Panc1 (cell line): Measurements from ENCODE around the gene HYDIN. TPM values are rescaled to one million over a fixed set of nuclear protein-coding genes. Genes with fewer than 3 reads are reported as not detected.

Experiments used
- ATAC-seq: fragments of 200-7000 bp; cut with Tn5 transposase; 2 replicates; pipeline ENCODE4 v1.9.1; 2020; ENCODE audit warnings: mild to moderate bottlenecking, moderate library complexity
- BruUV-seq: library from RNA; stranded (reverse); fragments of 400-500 nt; replicated peaks from 2 replicates; lab custom pipeline; 2021; lab: Mats Ljungman, UMichigan
- CTCF ChIA-PET: fragments of 300-600 bp; sonication (Branson Sonifier 250); formaldehyde crosslinking; loops from one replicate; lab custom pipeline; 2022; ENCODE audit warnings: antibody characterized with exemption; lab: Charles Lee
- POLR2A ChIA-PET: fragments of 300-600 bp; sonication (Branson Sonifier 250); formaldehyde crosslinking; loops from one replicate; lab custom pipeline; 2022; ENCODE audit warnings: antibody characterized with exemption; lab: Charles Lee
- DNase-seq: peaks from one replicate; pipeline ENCODE4 v3.0.0-alpha.2; 2010; ENCODE audit warnings: low read depth, low spot score
- H3K27ac ChIP-seq: 2 replicates; pipeline ENCODE4 v1.5.1; 2011; ENCODE audit warnings: mild to moderate bottlenecking, low read length, inconsistent platforms
- H3K27me3 ChIP-seq: fragments of 200-500 bp; sonication (Bioruptor generic); 2 replicates; pipeline ENCODE4 v1.6.0; 2014; ENCODE audit warnings: low read length, inconsistent platforms; ENCODE audit not compliant: control insufficient read depth, insufficient read depth
- H3K36me3 ChIP-seq: fragments of 200-500 bp; sonication (Bioruptor generic); 2 replicates; pipeline ENCODE4 v1.5.1; 2014; ENCODE audit warnings: inconsistent platforms, mild to moderate bottlenecking, low read length, moderate library complexity; ENCODE audit not compliant: control insufficient read depth, insufficient read depth
- H3K4me1 ChIP-seq: 2 replicates; pipeline ENCODE4 v1.5.1; 2011; ENCODE audit warnings: inconsistent platforms, mild to moderate bottlenecking, low read length, moderate library complexity; ENCODE audit not compliant: control insufficient read depth, insufficient read depth
- H3K4me3 ChIP-seq, 2 experiments: 2 replicates each; pipeline ENCODE4 v1.5.1; 2011 to 2012; ENCODE audit warnings: low read depth in 2 of 2, low read length in 2 of 2, mild to moderate bottlenecking in 2 of 2, inconsistent platforms in 1 of 2, moderate library complexity in 1 of 2
- H3K9me3 ChIP-seq: fragments of 200-500 bp; sonication (Bioruptor generic); 2 replicates; pipeline ENCODE4 v1.5.1; 2014; ENCODE audit warnings: low read depth, mild to moderate bottlenecking, inconsistent platforms, low read length, moderate library complexity; ENCODE audit not compliant: control insufficient read depth, insufficient read depth
- CTCF ChIP-seq: fragments of 450-650 bp; IDR thresholded peaks from 2 replicates; pipeline ENCODE4 v1.5.1; 2017; ENCODE audit warnings: mild to moderate bottlenecking
- POLR2AphosphoS5 ChIP-seq: IDR thresholded peaks from 2 replicates; pipeline ENCODE4 v1.6.1; 2012; ENCODE audit warnings: mild to moderate bottlenecking, low read depth, low read length, moderate library complexity
- REST ChIP-seq, 2 experiments: IDR thresholded peaks; 2 replicates each; pipeline ENCODE4 v1.6.1; 2011 to 2012; ENCODE audit warnings: low read depth in 2 of 2, control low read depth in 1 of 2, low read length in 1 of 2, mild to moderate bottlenecking in 1 of 2, moderate library complexity in 1 of 2; ENCODE audit not compliant: insufficient read depth in 1 of 2
- SIN3A ChIP-seq: IDR thresholded peaks from 2 replicates; pipeline ENCODE4 v1.6.1; 2012; ENCODE audit warnings: low read depth, mild to moderate bottlenecking, low read length, moderate library complexity, borderline replicate concordance; ENCODE audit not compliant: insufficient read depth
- TCF7L2 ChIP-seq: IDR thresholded peaks from 2 replicates; pipeline ENCODE4 v1.6.1; 2011; ENCODE audit warnings: mild to moderate bottlenecking, low read depth, low read length, inconsistent platforms
- in situ Hi-C: cut with HindIII; loops from 2 replicates; pipeline ENCODE4 v1.10.0; 2016; ENCODE audit warnings: low sequenced_read_pairs, low pct_unique_long_range_greater_than_20kb
- intact Hi-C: fragments of 100-400 bp; cut with micrococcal nuclease; formaldehyde crosslinking; loops from one replicate; pipeline ENCODE4 v1.10.0; 2022; ENCODE audit not compliant: unreplicated experiment
- total RNA-seq: library from RNA; stranded (reverse); gene quantifications from one replicate; pipeline ENCODE4 v1.2.1, GENCODE V29; 2021; ENCODE audit not compliant: unreplicated experiment

HYDIN gene
- total RNA-seq, 1 experiment from 2014 or later = 0.80 TPM

- DNase-seq = no peak
- no peak for ATAC-seq
- in situ Hi-C loops = no loop called here
- POLR2A ChIA-PET = no interaction called here
- Histone ChIP-seq H3K36me3 (no peaks in the 10 kb centered on the region), H3K4me3 (no peak overlapping the region), H3K4me1 (no peaks in the 10 kb centered on the region), H3K9me3 (0 out of 2 replicates have a peak, but pooled peaks cover 8% of the 10 kb centered on the region), H3K27me3 (no peaks in the 10 kb centered on the region), H3K27ac (no peak overlapping the region)
- TF ChIP-seq POLR2AphosphoS5 = no peak
- TF ChIP-seq TCF7L2 = no peak
- BruUV-seq = no TSS peak
- intact Hi-C loops = no loop called here
- CTCF ChIA-PET = no interaction called here
Observed at GRCh38 chr16:71226229-71227141, 4.0 kb downstream of the HYDIN start.

GRCh38 chr16:71225145-71225544 is 5.4 kb downstream of the HYDIN start:
- Histone ChIP-seq H3K4me3 (no peak overlapping the region), H3K9me3 (0 out of 2 replicates have a peak, but pooled peaks cover 8% of the 10 kb centered on the region), H3K36me3 (no peaks in the 10 kb centered on the region), H3K27ac (no peak overlapping the region), H3K27me3 (no peaks in the 10 kb centered on the region), H3K4me1 (no peaks in the 10 kb centered on the region)
- TF ChIP-seq CTCF (no peak), TCF7L2 (no peak), POLR2AphosphoS5 (no peak)
- no TSS peak for BruUV-seq
- in situ Hi-C loops (no loop called here), intact Hi-C loops (no loop called here)
- ATAC-seq (no peak), DNase-seq (no peak)
- ChIA-PET CTCF (no interaction called here), POLR2A (no interaction called here)

GRCh38 chr16:71218306-71218963 is 12.1 kb downstream of the HYDIN start:
- no peak for ATAC-seq
- CTCF ChIA-PET = no interaction called here
- intact Hi-C loops = loop anchor here (10.0 kb wide), 1 partner anchor 136 kb away; the partner anchor contains the start of gene CALB2

More at GRCh38 chr16:71218306-71218963, 12.1 kb downstream of the HYDIN start:
- no peaks in the 10 kb centered on the region for H3K27me3 ChIP-seq
- H3K27ac ChIP-seq = no peak overlapping the region
- no peak for DNase-seq
- in situ Hi-C loops = no loop called here
- no peaks in the 10 kb centered on the region for H3K4me1 ChIP-seq
- no peak for TF ChIP-seq CTCF
- TF ChIP-seq SIN3A = no peak
- TF ChIP-seq REST (IDR thresholded peaks at IDR 0.05; ENCODE audit: insufficient read depth in 1 of 2, low read depth in 2 of 2, low read length in 1 of 2) = no peak
- no peak for TF ChIP-seq TCF7L2
- no peak for TF ChIP-seq POLR2AphosphoS5
- H3K36me3 ChIP-seq = no peaks in the 10 kb centered on the region
- no peaks in the 10 kb centered on the region for H3K9me3 ChIP-seq
- H3K4me3 ChIP-seq = no peak overlapping the region
- no TSS peak for BruUV-seq
- POLR2A ChIA-PET = no interaction called here
